ENCODE results near the gene SF3B5.

DNA sequence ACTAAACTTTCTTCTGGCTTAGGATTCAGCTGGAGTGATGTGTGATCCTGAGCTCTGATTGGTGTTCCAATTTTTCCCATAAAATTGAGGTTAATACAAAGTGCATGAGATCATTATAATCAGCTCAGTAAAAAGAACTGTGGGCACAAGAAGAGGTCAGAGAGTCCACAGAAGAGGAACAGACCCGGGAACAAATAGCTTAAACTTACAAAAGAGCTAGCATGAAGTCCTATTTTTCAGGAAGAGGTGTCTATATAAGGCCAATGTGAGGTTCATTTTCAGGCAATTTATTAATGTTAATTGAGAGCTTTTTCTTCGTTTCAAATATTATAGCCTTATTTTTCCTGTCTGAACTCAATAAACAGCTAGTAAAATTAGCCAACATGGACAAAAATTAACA lies 28.0 kb upstream of the SF3B5 start:
- TF ChIP-seq, protein P1, sequence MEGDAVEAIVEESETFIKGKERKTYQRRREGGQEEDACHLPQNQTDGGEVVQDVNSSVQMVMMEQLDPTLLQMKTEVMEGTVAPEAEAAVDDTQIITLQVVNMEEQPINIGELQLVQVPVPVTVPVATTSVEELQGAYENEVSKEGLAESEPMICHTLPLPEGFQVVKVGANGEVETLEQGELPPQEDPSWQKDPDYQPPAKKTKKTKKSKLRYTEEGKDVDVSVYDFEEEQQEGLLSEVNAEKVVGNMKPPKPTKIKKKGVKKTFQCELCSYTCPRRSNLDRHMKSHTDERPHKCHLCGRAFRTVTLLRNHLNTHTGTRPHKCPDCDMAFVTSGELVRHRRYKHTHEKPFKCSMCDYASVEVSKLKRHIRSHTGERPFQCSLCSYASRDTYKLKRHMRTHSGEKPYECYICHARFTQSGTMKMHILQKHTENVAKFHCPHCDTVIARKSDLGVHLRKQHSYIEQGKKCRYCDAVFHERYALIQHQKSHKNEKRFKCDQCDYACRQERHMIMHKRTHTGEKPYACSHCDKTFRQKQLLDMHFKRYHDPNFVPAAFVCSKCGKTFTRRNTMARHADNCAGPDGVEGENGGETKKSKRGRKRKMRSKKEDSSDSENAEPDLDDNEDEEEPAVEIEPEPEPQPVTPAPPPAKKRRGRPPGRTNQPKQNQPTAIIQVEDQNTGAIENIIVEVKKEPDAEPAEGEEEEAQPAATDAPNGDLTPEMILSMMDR (IDR thresholded peaks at IDR 0.05): no peak
- TF ChIP-seq POLR2A (IDR thresholded peaks at IDR 0.05): no peak

Data from uterus (tissue), 2 donors.